ENCODE measurements around the gene MLIP.
"Not testable (repeated sequence)": the region's sequence is repeated elsewhere in the genome, so short reads cannot be mapped to it uniquely, and the experiment has no call there.

DNA sequence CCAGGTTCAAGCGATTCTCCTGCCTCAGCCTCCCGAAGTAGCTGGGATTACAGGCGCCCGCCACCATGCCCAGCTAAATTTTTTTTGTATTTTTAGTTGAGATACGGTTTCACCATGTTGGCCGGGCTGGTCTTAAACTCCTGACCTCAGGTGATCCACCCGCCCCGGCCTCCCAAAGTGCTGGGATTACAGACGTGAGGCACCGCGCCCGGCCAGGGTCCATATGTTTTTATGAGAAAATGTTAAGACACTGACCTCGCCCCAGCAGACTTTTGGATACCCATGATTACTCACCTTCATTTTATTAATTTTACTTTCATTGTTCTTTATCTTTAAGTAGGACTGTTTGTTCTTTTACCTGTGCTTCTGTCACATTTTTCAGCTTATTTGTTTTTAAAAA, 29.7 kb upstream of the MLIP start:
- TF ChIP-seq POLR2AphosphoS5 (IDR thresholded peaks at IDR 0.05): not testable (repeated sequence)
- TF ChIP-seq, protein P1, sequence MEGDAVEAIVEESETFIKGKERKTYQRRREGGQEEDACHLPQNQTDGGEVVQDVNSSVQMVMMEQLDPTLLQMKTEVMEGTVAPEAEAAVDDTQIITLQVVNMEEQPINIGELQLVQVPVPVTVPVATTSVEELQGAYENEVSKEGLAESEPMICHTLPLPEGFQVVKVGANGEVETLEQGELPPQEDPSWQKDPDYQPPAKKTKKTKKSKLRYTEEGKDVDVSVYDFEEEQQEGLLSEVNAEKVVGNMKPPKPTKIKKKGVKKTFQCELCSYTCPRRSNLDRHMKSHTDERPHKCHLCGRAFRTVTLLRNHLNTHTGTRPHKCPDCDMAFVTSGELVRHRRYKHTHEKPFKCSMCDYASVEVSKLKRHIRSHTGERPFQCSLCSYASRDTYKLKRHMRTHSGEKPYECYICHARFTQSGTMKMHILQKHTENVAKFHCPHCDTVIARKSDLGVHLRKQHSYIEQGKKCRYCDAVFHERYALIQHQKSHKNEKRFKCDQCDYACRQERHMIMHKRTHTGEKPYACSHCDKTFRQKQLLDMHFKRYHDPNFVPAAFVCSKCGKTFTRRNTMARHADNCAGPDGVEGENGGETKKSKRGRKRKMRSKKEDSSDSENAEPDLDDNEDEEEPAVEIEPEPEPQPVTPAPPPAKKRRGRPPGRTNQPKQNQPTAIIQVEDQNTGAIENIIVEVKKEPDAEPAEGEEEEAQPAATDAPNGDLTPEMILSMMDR (IDR thresholded peaks at IDR 0.05 in 8 of 11, conservative IDR thresholded peaks at IDR 0.05 in 3 of 11): not testable (repeated sequence)

All from spleen (tissue), 7 donors.